ENCODE measurements around the gene RAB43. TPM values are rescaled to one million over a fixed set of nuclear protein-coding genes. Genes with fewer than 3 reads are reported as not detected.
"Not testable (repeated sequence)": the region's sequence is repeated elsewhere in the genome, so short reads cannot be mapped to it uniquely, and the experiment has no call there.

Gene RAB43
- total RNA-seq, 1 experiment from 2014 or later: 13.5 TPM

GRCh38 chr3:129068291-129068886 is 53.2 kb downstream of the RAB43 start (continued):
- TF ChIP-seq REST (IDR thresholded peaks at IDR 0.05; ENCODE audit: low read depth): no peak

- H3K4me3 ChIP-seq (replicated peaks in 1 of 2; ENCODE audit: low read depth in 1 of 2, low read length in 2 of 2); BruUV-seq (replicated peaks); DNase-seq (ENCODE audit: low read depth, low spot score); H3K79me2 ChIP-seq (ENCODE audit: insufficient read depth, low read length); H3K27me3 ChIP-seq (ENCODE audit: insufficient read depth, low read length); H3K36me3 ChIP-seq (ENCODE audit: control insufficient read depth in 1 of 2, insufficient read depth in 2 of 2, low read length in 2 of 2); RAD21 ChIA-PET (ENCODE audit: low non-redundant PET in 1 of 2, low total read pairs in 2 of 2, uncharacterized antibody in 2 of 2, unreplicated experiment in 2 of 2); H3K9me3 ChIP-seq (ENCODE audit: control insufficient read depth in 1 of 2, insufficient read depth in 1 of 2, low read depth in 1 of 2, low read length in 2 of 2); ATAC-seq; H4K20me1 ChIP-seq (ENCODE audit: insufficient read depth); intact Hi-C loops (cut with micrococcal nuclease); H2AFZ ChIP-seq (ENCODE audit: low read depth, low read length, poor library complexity, severe bottlenecking); H3K4me2 ChIP-seq (ENCODE audit: low read length); H3K4me1 ChIP-seq (ENCODE audit: control insufficient read depth in 1 of 2, insufficient read depth in 2 of 2, low read length in 2 of 2); H3K9ac ChIP-seq (ENCODE audit: low read length); H3K9me2 ChIP-seq (ENCODE audit: insufficient read depth); H3K27ac ChIP-seq (ENCODE audit: low read depth, low read length): not testable (repeated sequence)
- POLR2A ChIA-PET: interaction anchor here (1.2 kb wide), 1 partner anchor 182 kb away, joined by 3 read pairs; the partner anchor contains the start of gene COPG1
- CTCF ChIA-PET: interaction anchor here (2.7 kb wide), 1 partner anchor 14 kb away, joined by 15 read pairs; no protein-coding TSS in a partner anchor
Measured at GRCh38 chr3:129067719-129068118, 53.9 kb downstream of the RAB43 start.

- POLR2A ChIA-PET: no interaction called here
- Histone ChIP-seq H3K27ac (ENCODE audit: low read depth, low read length) (no peak overlapping the region), H3K27me3 (ENCODE audit: insufficient read depth, low read length) (no peaks in the 10 kb centered on the region), H3K4me2 (ENCODE audit: low read length) (no peak overlapping the region), H3K4me1 (ENCODE audit: control insufficient read depth in 1 of 2, insufficient read depth in 2 of 2, low read length in 2 of 2) (no peaks in the 10 kb centered on the region), H3K9me2 (ENCODE audit: insufficient read depth) (no peaks in the 10 kb centered on the region), H2AFZ (ENCODE audit: low read depth, low read length, poor library complexity, severe bottlenecking) (no peak overlapping the region), H3K4me3 (replicated peaks in 1 of 2; ENCODE audit: low read depth in 1 of 2, low read length in 2 of 2) (no peak overlapping the region), H3K36me3 (ENCODE audit: control insufficient read depth in 1 of 2, insufficient read depth in 2 of 2, low read length in 2 of 2) (no peaks in the 10 kb centered on the region), H3K9ac (ENCODE audit: low read length) (no peak overlapping the region), H3K9me3 (ENCODE audit: control insufficient read depth in 1 of 2, insufficient read depth in 1 of 2, low read depth in 1 of 2, low read length in 2 of 2) (no peaks in the 10 kb centered on the region), H4K20me1 (ENCODE audit: insufficient read depth) (no peaks in the 10 kb centered on the region), H3K79me2 (ENCODE audit: insufficient read depth, low read length) (no peaks in the 10 kb centered on the region)
- TF ChIP-seq RAD21 (IDR thresholded peaks at IDR 0.05; ENCODE audit: low read depth): no peak
- no peak for TF ChIP-seq SP1 (IDR thresholded peaks at IDR 0.05; ENCODE audit: low read depth)
- ATAC-seq (no peak), DNase-seq (ENCODE audit: low read depth, low spot score) (no peak)
- intact Hi-C loops (cut with micrococcal nuclease): no loop called here
- no TSS peak for BruUV-seq (replicated peaks)
- CTCF ChIA-PET: interaction anchor here (2.7 kb wide), 1 partner anchor 12 kb away, joined by 15 read pairs; no protein-coding TSS in a partner anchor
- RAD21 ChIA-PET (ENCODE audit: low non-redundant PET in 1 of 2, low total read pairs in 2 of 2, uncharacterized antibody in 2 of 2, unreplicated experiment in 2 of 2): no interaction called here
Measured at GRCh38 chr3:129065720-129066073, 55.9 kb downstream of the RAB43 start.
